ENCODE results near the gene NANOS2. TPM values are rescaled to one million over a fixed set of nuclear protein-coding genes. Genes with fewer than 3 reads are reported as not detected.

The NANOS2 gene
- not detected for total RNA-seq

DNA sequence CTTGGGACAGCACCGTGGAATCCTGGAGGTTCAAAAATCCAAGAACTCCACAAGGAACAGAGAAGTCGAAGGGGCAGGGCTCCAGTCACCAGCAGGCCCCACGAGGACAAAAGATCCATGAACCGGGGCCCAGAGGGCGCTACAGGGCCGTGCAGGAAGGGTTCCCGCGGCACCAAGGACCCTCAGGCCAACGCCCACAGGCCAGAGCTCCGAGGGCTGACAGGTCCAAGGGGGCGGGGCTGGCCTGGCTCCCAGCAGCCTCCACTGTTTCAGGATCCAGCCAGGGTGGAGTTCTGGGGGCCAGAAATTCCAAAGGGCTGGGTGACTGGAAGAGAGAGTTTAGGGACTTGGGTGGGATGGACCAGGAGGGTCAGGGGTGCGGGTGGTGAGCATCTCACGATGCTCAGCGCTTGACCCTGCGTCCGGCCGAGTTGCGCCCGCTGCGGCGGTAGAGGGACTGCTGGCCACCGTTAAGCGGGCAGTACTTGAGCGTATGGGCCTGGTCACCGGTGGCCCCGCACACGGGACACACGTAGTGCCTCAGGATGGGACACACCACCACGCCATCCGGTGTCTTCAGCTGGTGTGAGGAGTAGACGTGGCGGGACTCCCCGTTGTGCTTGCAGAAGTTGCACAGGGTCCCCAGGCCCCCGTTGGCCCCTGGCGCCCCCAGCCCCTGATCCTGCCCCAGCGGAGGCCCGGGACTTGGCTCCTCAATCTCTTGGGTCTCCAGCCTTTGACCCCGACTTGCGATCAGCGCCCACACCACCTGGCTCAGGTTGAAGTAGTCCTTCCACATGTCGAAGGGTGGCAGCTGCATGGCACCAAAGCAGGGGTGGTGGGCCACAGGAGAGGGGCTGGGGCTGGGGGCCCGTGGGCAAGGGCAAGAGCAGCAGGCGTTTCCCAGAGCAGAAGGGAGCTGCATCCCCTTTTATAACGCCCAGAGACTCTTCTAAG, at the start of gene NANOS2:
NANOS2 (minus strand) TSS at position 905 of the 957 bp plus-strand sequence; CDS start at position 820, 85 bp downstream.
- no peak for DNase-seq
- intact Hi-C loops (cut with DNase I; ENCODE audit: low total_unique reads) (no loop called here), in situ Hi-C loops (cut with MboI; ENCODE audit: low pct_ligation_motif_present in 1 of 4, low pct_unique_long_range_greater_than_20kb in 1 of 4, low sequenced_read_pairs in 3 of 4) (no loop called here)
- H3K4me1 ChIP-seq, result no peaks in the 10 kb centered on the region
- H3K9me3 ChIP-seq, result no peaks in the 10 kb centered on the region
- peaks cover 38% of the 10 kb centered on the region for H3K27me3 ChIP-seq
- 66% methylated on average over 37 of the region's 44 CpGs; no CpG with 5 or more reads in 1 of the 2 donors for WGBS, 2 donors (ENCODE audit: low coverage in 1 of 2)
- TF ChIP-seq, protein P1, sequence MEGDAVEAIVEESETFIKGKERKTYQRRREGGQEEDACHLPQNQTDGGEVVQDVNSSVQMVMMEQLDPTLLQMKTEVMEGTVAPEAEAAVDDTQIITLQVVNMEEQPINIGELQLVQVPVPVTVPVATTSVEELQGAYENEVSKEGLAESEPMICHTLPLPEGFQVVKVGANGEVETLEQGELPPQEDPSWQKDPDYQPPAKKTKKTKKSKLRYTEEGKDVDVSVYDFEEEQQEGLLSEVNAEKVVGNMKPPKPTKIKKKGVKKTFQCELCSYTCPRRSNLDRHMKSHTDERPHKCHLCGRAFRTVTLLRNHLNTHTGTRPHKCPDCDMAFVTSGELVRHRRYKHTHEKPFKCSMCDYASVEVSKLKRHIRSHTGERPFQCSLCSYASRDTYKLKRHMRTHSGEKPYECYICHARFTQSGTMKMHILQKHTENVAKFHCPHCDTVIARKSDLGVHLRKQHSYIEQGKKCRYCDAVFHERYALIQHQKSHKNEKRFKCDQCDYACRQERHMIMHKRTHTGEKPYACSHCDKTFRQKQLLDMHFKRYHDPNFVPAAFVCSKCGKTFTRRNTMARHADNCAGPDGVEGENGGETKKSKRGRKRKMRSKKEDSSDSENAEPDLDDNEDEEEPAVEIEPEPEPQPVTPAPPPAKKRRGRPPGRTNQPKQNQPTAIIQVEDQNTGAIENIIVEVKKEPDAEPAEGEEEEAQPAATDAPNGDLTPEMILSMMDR (IDR thresholded peaks at IDR 0.05), result no peak
- TF ChIP-seq POLR2AphosphoS5 (IDR thresholded peaks at IDR 0.05) (no peak), POLR2A (IDR thresholded peaks at IDR 0.05) (no peak), EP300 (IDR thresholded peaks at IDR 0.05; ENCODE audit: low read depth) (no peak)
- no peaks in the 10 kb centered on the region for H3K36me3 ChIP-seq
- H3K27ac ChIP-seq, result no peak within 1 kb of the TSS
- H3K4me3 ChIP-seq, result no peak within 1 kb of the TSS

DNA sequence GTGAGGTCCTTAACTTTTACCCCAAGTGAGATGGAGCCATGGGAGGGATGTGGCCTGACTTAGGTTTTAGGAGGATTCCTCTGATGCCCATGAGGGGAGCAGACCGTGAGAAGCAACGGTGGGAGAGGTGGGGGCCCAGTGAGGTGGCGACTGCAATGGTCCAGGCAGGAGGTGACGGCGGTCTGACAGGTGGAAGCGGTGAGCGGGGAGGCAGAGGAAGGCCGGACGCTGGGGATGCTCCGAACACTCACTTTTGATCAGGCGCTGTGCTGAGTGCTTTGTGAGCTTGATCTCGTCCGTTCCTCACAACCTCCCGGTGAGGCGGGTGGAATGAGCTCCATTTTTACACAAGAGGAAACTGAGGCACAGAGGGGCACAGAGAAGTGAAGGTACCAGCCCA, 47.4 kb upstream of the NANOS2 start:
- Histone ChIP-seq H3K4me1 (no peaks in the 10 kb centered on the region), H3K36me3 (no peaks in the 10 kb centered on the region), H3K27ac (no peak overlapping the region), H3K9me3 (no peaks in the 10 kb centered on the region), H3K27me3 (peaks cover 51% of the 10 kb centered on the region), H3K4me3 (no peak overlapping the region)
- 71 to 78% methylated on average over 10 to 15 of the region's 15 CpGs for whole genome bisulfite sequencing, 2 donors (ENCODE audit: low coverage in 1 of 2)
- in situ Hi-C loops (cut with MboI; ENCODE audit: low pct_ligation_motif_present in 1 of 4, low pct_unique_long_range_greater_than_20kb in 1 of 4, low sequenced_read_pairs in 3 of 4), result no loop called here
- intact Hi-C loops (cut with DNase I; ENCODE audit: low total_unique reads), result no loop called here
- TF ChIP-seq POLR2AphosphoS5 (IDR thresholded peaks at IDR 0.05) (no peak), EP300 (IDR thresholded peaks at IDR 0.05; ENCODE audit: low read depth) (no peak), POLR2A (IDR thresholded peaks at IDR 0.05) (no peak)
- TF ChIP-seq, protein P1 (IDR thresholded peaks at IDR 0.05), result no peak
- no peak for DNase-seq

DNA sequence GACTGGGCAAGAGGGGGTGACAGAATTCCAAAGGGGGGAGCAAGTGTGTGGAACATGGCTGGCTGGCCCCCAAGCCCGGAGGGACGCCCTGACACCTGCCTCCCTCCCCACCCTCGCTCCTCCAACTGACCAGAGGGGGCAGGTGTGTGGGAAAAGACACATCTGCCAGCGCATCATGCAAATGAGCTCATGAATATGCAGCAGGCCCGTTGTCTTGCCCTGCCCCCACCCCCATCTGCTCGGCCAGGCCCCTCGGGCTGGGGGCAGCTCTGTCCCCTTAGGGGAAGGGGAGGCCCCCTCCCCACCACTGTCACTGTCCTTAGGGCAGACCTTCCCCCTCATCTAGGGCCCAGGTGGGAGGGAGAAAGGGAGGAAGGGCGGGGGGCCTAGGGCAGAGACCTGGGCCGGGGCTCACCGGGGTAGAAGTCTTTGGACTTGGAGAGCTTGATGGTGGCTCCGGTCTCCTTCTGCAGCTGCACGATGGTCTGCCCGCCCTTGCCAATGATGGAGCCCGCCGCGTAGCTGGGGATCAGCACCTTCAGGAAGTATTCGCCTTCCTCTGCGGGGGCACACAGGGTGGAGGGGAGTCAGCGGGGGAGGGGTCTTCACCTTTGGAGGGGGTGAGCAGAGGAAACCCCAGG, 46.1 kb upstream of the NANOS2 start:
- peaks cover 47% of the 10 kb centered on the region for H3K27me3 ChIP-seq
- intact Hi-C loops (cut with DNase I; ENCODE audit: low total_unique reads), result no loop called here
- in situ Hi-C loops (cut with MboI; ENCODE audit: low pct_ligation_motif_present in 1 of 4, low pct_unique_long_range_greater_than_20kb in 1 of 4, low sequenced_read_pairs in 3 of 4), result no loop called here
- H3K4me1 ChIP-seq, result no peaks in the 10 kb centered on the region
- no peak overlapping the region for H3K4me3 ChIP-seq
- no peaks in the 10 kb centered on the region for H3K9me3 ChIP-seq
- TF ChIP-seq EP300 (IDR thresholded peaks at IDR 0.05; ENCODE audit: low read depth), result no peak
- no peak for TF ChIP-seq POLR2A (IDR thresholded peaks at IDR 0.05)
- no peak for DNase-seq
- WGBS, 2 donors (ENCODE audit: low coverage in 1 of 2), result 4 to 19% methylated on average over 4 to 17 of the region's 19 CpGs
- H3K27ac ChIP-seq, result no peak overlapping the region
- H3K36me3 ChIP-seq, result no peaks in the 10 kb centered on the region

DNA sequence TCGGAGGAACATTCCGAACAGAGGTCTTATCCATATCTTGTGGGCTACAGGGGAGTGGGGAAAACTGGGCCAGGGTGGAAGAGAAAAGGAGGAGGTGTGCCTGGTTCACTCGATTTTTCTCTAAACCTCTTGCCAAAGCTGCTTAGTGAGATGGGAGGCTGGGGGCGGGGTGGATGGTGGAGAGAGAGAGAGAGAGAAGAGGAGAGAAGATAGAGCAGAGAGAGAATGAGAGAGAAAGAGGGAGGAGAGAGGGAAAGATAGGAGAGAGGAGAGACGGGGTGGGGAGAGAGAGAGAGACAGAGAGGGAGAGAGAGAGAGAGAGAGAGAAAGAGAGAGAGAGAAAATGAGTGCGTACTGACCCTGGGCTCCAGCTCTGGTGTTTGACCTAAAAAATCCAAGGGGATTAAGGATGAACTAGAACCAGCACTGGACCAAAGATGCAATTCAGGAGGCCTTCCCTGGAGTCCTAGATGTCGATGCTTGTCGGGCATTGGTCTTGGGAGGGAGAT, 45.0 kb upstream of the NANOS2 start:
- H3K27me3 ChIP-seq, result peaks cover 41% of the 10 kb centered on the region
- in situ Hi-C loops (cut with MboI; ENCODE audit: low pct_ligation_motif_present in 1 of 4, low pct_unique_long_range_greater_than_20kb in 1 of 4, low sequenced_read_pairs in 3 of 4) (no loop called here), intact Hi-C loops (cut with DNase I; ENCODE audit: low total_unique reads) (no loop called here)
- TF ChIP-seq, protein P1 (IDR thresholded peaks at IDR 0.05), result no peak
- TF ChIP-seq EP300 (IDR thresholded peaks at IDR 0.05; ENCODE audit: low read depth) (no peak), POLR2A (IDR thresholded peaks at IDR 0.05) (no peak), POLR2AphosphoS5 (IDR thresholded peaks at IDR 0.05) (no peak)
- 64 to 76% methylated on average over 5 to 8 of the region's 8 CpGs for WGBS, 2 donors (ENCODE audit: low coverage in 1 of 2)
- no peaks in the 10 kb centered on the region for H3K4me1 ChIP-seq
- H3K36me3 ChIP-seq, result no peaks in the 10 kb centered on the region
- DNase-seq, result no peak
- no peak overlapping the region for H3K4me3 ChIP-seq
- no peak overlapping the region for H3K27ac ChIP-seq
- H3K9me3 ChIP-seq, result no peaks in the 10 kb centered on the region

Measured in transverse colon (tissue), 4 donors.